GM06990 (cell line): ENCODE measurements around the gene RASD2.
"Not testable (repeated sequence)": the region's sequence is repeated elsewhere in the genome, so short reads cannot be mapped to it uniquely, and the experiment has no call there.

Experiments used
- DNase-seq: peaks from one replicate; pipeline ENCODE4 v3.0.0-alpha.2; 2011; ENCODE audit not compliant: insufficient read length; ENCODE audit errors: extremely low read depth
- H3K27me3 ChIP-seq: replicated peaks from 2 replicates; pipeline ENCODE4 v1.6.0; 2011; ENCODE audit warnings: low read length; ENCODE audit not compliant: control insufficient read depth, insufficient read depth
- H3K36me3 ChIP-seq: 2 replicates; pipeline ENCODE4 v1.5.1; 2011; ENCODE audit warnings: low read length; ENCODE audit not compliant: control insufficient read depth, insufficient read depth
- H3K4me3 ChIP-seq: replicated peaks from 2 replicates; pipeline ENCODE4 v1.5.1; 2011; ENCODE audit warnings: low read depth, mild to moderate bottlenecking, control low read depth, low read length
- TF ChIP-seq, protein P1 (sequence below): IDR thresholded peaks from 2 replicates; pipeline ENCODE4 v1.5.1; 2011; ENCODE audit warnings: low read length, control low read depth, mild to moderate bottlenecking, inconsistent platforms; ENCODE audit not compliant: insufficient read depth, poor library complexity, severe bottlenecking

The RASD2 gene

GRCh38 chr22:35498026-35498800, 42.4 kb upstream of the RASD2 start:
- no peak overlapping the region for H3K4me3 ChIP-seq
- no peak for DNase-seq
- no peaks in the 10 kb centered on the region for H3K36me3 ChIP-seq
- H3K27me3 ChIP-seq, result no peaks in the 10 kb centered on the region
- TF ChIP-seq, protein P1, sequence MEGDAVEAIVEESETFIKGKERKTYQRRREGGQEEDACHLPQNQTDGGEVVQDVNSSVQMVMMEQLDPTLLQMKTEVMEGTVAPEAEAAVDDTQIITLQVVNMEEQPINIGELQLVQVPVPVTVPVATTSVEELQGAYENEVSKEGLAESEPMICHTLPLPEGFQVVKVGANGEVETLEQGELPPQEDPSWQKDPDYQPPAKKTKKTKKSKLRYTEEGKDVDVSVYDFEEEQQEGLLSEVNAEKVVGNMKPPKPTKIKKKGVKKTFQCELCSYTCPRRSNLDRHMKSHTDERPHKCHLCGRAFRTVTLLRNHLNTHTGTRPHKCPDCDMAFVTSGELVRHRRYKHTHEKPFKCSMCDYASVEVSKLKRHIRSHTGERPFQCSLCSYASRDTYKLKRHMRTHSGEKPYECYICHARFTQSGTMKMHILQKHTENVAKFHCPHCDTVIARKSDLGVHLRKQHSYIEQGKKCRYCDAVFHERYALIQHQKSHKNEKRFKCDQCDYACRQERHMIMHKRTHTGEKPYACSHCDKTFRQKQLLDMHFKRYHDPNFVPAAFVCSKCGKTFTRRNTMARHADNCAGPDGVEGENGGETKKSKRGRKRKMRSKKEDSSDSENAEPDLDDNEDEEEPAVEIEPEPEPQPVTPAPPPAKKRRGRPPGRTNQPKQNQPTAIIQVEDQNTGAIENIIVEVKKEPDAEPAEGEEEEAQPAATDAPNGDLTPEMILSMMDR, result no peak

DNA sequence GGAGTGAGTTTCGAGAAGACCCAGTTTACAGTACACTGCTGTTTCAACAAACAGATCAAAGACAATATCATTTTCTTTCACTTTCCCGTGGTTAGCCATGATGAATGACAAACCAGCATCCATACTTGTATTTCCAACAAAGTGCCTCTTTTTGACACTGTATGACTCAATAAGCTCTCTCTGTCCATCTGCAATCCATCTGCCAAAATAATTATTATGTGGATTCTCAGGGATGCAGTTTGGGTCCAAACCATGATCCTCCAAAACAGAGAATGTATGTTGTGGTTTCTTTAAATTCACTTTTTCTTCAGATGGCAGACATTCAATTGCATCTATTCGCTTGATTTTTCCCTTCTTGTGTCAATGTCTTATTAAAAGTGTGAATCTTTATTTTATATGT, 37.8 kb upstream of the RASD2 start:
- H3K4me3 ChIP-seq, result no peak overlapping the region
- DNase-seq, result no peak

DNA sequence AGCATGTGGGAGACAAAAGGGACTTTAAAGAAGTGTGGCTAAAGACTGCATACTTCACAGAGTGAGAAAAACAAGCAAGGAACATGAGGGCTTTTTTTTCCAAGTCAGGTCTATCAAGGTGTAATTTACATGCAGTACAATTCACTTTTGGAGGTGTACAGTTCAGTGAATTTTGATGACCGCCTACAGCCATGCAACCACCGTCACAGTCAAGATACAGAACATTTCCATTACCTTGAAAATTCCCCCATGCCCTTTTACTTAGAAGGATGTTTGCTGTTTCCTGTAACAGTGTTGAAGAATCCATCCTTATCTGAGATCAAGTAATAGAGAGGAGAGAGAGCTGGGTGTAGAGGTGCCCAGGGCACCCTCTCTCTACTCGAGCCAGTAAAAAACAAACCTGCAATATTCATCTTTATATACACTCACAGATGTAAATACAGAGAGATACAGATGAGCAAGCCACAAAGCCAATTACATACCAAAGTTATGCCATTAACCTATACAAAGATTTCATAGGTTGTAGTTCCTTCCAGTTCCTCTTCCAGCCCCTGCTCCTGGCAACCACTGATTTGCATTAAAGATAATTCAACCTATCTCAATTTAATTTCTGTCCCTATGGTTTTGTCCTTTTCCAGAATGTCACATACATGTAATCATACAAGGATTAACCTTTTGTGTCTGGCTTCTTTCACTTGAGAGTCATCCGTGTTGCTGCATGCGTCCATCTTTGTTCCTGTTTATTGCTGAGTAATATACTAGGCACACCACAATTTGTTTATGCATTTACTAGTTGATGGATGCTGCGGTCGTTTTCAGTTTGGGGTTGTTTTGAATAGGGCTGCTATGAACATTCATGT, 35.0 kb upstream of the RASD2 start:
- Histone ChIP-seq H3K27me3 (no peaks in the 10 kb centered on the region; the same call in 1 of the 2 replicates), H3K4me3 (no peak overlapping the region), H3K36me3 (no peaks in the 10 kb centered on the region)
- TF ChIP-seq, protein P1, result no peak
- DNase-seq, result no peak

More for the DNA sequence above, 37.8 kb upstream of the RASD2 start:
- Histone ChIP-seq H3K27me3 (no peaks in the 10 kb centered on the region), H3K36me3 (no peaks in the 10 kb centered on the region)
- TF ChIP-seq, protein P1, result no peak

GRCh38 chr22:35506259-35506570, 34.4 kb upstream of the RASD2 start:
- TF ChIP-seq, protein P1, result no peak
- no peak for DNase-seq

DNA sequence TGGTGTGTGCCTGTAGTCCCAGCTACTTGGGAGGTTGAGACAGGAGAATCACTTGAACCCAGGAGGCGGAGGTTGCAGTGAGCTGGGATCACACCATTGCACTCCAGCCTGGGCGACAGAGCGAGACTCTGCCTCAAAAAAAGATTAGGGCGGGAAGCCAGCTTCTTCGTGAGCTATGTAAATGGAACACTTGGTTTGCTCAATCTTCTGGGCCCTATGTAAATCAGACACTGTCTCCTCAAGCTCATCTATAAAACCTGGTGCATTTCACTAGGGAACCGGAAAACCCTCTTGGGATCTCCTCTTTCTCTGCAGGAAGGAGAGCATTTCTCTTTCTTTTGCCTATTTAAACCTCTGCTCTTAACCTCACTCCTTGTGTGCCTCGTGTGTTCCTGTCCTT, 32.8 kb upstream of the RASD2 start:
- not testable (repeated sequence) for DNase-seq, H3K4me3 ChIP-seq, H3K36me3 ChIP-seq, H3K27me3 ChIP-seq

More at GRCh38 chr22:35506259-35506570, 34.4 kb upstream of the RASD2 start:
- Histone ChIP-seq H3K36me3 (no peaks in the 10 kb centered on the region), H3K27me3 (no peaks in the 10 kb centered on the region; the same call in 1 of the 2 replicates), H3K4me3 (no peak overlapping the region)

DNA sequence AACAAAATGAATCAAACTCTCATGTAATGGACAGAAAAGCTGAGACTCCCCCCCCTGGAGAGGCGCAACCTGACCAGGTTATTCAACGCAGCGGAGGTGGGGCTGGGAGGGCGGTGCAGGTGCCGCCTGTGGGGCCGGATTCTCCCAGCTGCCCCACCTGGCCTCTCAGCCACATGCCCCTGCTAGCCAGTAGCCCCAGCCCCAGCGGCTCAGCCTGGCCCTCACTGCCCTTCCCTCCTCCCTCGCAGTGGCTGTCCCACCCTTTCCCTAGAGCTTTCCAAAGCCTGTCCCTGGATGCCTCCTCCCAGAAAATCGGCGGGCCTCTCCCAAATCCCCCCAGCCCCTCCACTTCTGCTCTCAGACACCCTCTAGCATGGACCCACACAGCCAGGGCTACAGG, 31.2 kb upstream of the RASD2 start:
- Histone ChIP-seq H3K4me3 (no peak overlapping the region), H3K36me3 (no peaks in the 10 kb centered on the region), H3K27me3 (no peaks in the 10 kb centered on the region; the same call in 1 of the 2 replicates)
- DNase-seq, result no peak
- TF ChIP-seq, protein P1, result no peak
